Panc1 (cell line): Measurements from ENCODE around the gene ARHGAP6. TPM values are rescaled to one million over a fixed set of nuclear protein-coding genes. Genes with fewer than 3 reads are reported as not detected.

Experiments
- ATAC-seq: fragments of 200-7000 bp; cut with Tn5 transposase; 2 replicates; pipeline ENCODE4 v1.9.1; 2020; ENCODE audit warnings: mild to moderate bottlenecking, moderate library complexity
- BruUV-seq: library from RNA; stranded (reverse); fragments of 400-500 nt; replicated peaks from 2 replicates; lab custom pipeline; 2021; lab: Mats Ljungman, UMichigan
- CTCF ChIA-PET: fragments of 300-600 bp; sonication (Branson Sonifier 250); formaldehyde crosslinking; loops from one replicate; lab custom pipeline; 2022; ENCODE audit warnings: antibody characterized with exemption; lab: Charles Lee
- POLR2A ChIA-PET: fragments of 300-600 bp; sonication (Branson Sonifier 250); formaldehyde crosslinking; loops from one replicate; lab custom pipeline; 2022; ENCODE audit warnings: antibody characterized with exemption; lab: Charles Lee
- DNase-seq: peaks from one replicate; pipeline ENCODE4 v3.0.0-alpha.2; 2010; ENCODE audit warnings: low read depth, low spot score
- H3K27ac ChIP-seq: 2 replicates; pipeline ENCODE4 v1.5.1; 2011; ENCODE audit warnings: mild to moderate bottlenecking, low read length, inconsistent platforms
- H3K27me3 ChIP-seq: fragments of 200-500 bp; sonication (Bioruptor generic); 2 replicates; pipeline ENCODE4 v1.6.0; 2014; ENCODE audit warnings: low read length, inconsistent platforms; ENCODE audit not compliant: control insufficient read depth, insufficient read depth
- H3K36me3 ChIP-seq: fragments of 200-500 bp; sonication (Bioruptor generic); 2 replicates; pipeline ENCODE4 v1.5.1; 2014; ENCODE audit warnings: inconsistent platforms, mild to moderate bottlenecking, low read length, moderate library complexity; ENCODE audit not compliant: control insufficient read depth, insufficient read depth
- H3K4me1 ChIP-seq: 2 replicates; pipeline ENCODE4 v1.5.1; 2011; ENCODE audit warnings: inconsistent platforms, mild to moderate bottlenecking, low read length, moderate library complexity; ENCODE audit not compliant: control insufficient read depth, insufficient read depth
- H3K4me3 ChIP-seq, 2 experiments: 2 replicates each; pipeline ENCODE4 v1.5.1; 2011 to 2012; ENCODE audit warnings: low read depth in 2 of 2, low read length in 2 of 2, mild to moderate bottlenecking in 2 of 2, inconsistent platforms in 1 of 2, moderate library complexity in 1 of 2
- H3K9me3 ChIP-seq: fragments of 200-500 bp; sonication (Bioruptor generic); 2 replicates; pipeline ENCODE4 v1.5.1; 2014; ENCODE audit warnings: low read depth, mild to moderate bottlenecking, inconsistent platforms, low read length, moderate library complexity; ENCODE audit not compliant: control insufficient read depth, insufficient read depth
- POLR2AphosphoS5 ChIP-seq: IDR thresholded peaks from 2 replicates; pipeline ENCODE4 v1.6.1; 2012; ENCODE audit warnings: mild to moderate bottlenecking, low read depth, low read length, moderate library complexity
- SIN3A ChIP-seq: IDR thresholded peaks from 2 replicates; pipeline ENCODE4 v1.6.1; 2012; ENCODE audit warnings: low read depth, mild to moderate bottlenecking, low read length, moderate library complexity, borderline replicate concordance; ENCODE audit not compliant: insufficient read depth
- TCF7L2 ChIP-seq: IDR thresholded peaks from 2 replicates; pipeline ENCODE4 v1.6.1; 2011; ENCODE audit warnings: mild to moderate bottlenecking, low read depth, low read length, inconsistent platforms
- in situ Hi-C: cut with HindIII; loops from 2 replicates; pipeline ENCODE4 v1.10.0; 2016; ENCODE audit warnings: low sequenced_read_pairs, low pct_unique_long_range_greater_than_20kb
- intact Hi-C: fragments of 100-400 bp; cut with micrococcal nuclease; formaldehyde crosslinking; loops from one replicate; pipeline ENCODE4 v1.10.0; 2022; ENCODE audit not compliant: unreplicated experiment
- total RNA-seq: library from RNA; stranded (reverse); gene quantifications from one replicate; pipeline ENCODE4 v1.2.1, GENCODE V29; 2021; ENCODE audit not compliant: unreplicated experiment
- TF ChIP-seq, protein P1 (sequence below), 2 experiments: IDR thresholded peaks; 2 replicates each; pipeline ENCODE4 v1.6.1; 2011 to 2012; ENCODE audit warnings: low read depth in 2 of 2, control low read depth in 1 of 2, low read length in 1 of 2, mild to moderate bottlenecking in 1 of 2, moderate library complexity in 1 of 2; ENCODE audit not compliant: insufficient read depth in 1 of 2
- TF ChIP-seq, protein P2 (sequence below): fragments of 450-650 bp; IDR thresholded peaks from 2 replicates; pipeline ENCODE4 v1.5.1; 2017; ENCODE audit warnings: mild to moderate bottlenecking

The ARHGAP6 gene
- total RNA-seq, 1 experiment from 2014 or later: 0.13 TPM

DNA sequence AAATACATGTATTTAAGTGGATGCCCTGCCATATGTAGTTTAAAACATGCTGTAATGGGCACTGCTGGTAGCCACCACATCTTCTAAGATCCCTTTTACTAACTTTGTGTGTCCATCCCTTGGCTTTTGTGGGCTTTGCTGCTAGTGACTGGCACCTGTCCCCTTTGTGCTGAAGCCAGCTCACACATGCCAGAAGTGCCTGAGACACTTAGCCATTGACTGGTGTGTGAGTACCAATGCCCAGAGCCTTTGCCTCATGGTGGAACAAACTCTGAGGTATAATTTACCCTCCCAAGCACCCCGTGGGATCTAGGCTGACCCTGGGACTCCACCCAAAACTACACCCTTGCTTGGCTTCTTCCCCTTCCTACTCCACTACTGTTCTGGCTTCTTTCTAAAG, 33.0 kb downstream of the ARHGAP6 start:
- in situ Hi-C loops: no loop called here

DNA sequence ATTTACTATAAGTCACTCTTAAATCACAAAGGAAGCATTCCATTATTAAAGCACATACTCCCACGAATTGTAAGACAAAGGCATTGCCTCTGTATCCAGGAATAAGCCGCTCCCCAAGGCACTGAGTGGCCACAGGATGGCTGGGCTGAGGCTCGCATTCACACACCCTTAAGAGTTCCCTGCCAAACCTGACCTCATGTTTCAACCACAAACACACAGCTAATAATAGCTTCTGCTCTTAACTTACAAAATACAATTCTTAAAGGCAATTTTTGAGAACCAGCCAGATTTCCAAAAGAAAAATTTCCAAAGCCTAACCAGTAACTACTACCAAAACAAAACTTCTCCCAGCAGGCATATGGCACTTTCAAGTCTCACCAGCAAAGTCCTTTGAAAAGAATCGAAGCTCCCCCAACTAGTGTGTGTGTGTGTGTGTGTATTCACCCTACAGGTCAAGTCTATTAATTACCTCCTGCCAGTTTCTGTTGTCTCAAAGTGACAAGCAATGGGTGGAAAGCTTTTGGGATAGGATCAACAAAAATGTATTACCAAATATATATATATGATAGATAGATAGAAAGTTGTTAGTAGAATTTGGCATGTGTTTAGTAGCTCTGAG, 36.0 kb downstream of the ARHGAP6 start:
- Histone ChIP-seq H3K9me3 (no peaks in the 10 kb centered on the region), H3K4me1 (no peaks in the 10 kb centered on the region), H3K27me3 (no peaks in the 10 kb centered on the region), H3K27ac (no peak overlapping the region), H3K36me3 (no peaks in the 10 kb centered on the region), H3K4me3 (no peak overlapping the region)
- no peak for DNase-seq
- ATAC-seq: no peak
- POLR2A ChIA-PET: no interaction called here
- CTCF ChIA-PET: no interaction called here
- BruUV-seq: no TSS peak
- intact Hi-C loops: no loop called here
- in situ Hi-C loops: no loop called here
- TF ChIP-seq SIN3A (no peak), TCF7L2 (no peak), POLR2AphosphoS5 (no peak)
- TF ChIP-seq, protein P1, sequence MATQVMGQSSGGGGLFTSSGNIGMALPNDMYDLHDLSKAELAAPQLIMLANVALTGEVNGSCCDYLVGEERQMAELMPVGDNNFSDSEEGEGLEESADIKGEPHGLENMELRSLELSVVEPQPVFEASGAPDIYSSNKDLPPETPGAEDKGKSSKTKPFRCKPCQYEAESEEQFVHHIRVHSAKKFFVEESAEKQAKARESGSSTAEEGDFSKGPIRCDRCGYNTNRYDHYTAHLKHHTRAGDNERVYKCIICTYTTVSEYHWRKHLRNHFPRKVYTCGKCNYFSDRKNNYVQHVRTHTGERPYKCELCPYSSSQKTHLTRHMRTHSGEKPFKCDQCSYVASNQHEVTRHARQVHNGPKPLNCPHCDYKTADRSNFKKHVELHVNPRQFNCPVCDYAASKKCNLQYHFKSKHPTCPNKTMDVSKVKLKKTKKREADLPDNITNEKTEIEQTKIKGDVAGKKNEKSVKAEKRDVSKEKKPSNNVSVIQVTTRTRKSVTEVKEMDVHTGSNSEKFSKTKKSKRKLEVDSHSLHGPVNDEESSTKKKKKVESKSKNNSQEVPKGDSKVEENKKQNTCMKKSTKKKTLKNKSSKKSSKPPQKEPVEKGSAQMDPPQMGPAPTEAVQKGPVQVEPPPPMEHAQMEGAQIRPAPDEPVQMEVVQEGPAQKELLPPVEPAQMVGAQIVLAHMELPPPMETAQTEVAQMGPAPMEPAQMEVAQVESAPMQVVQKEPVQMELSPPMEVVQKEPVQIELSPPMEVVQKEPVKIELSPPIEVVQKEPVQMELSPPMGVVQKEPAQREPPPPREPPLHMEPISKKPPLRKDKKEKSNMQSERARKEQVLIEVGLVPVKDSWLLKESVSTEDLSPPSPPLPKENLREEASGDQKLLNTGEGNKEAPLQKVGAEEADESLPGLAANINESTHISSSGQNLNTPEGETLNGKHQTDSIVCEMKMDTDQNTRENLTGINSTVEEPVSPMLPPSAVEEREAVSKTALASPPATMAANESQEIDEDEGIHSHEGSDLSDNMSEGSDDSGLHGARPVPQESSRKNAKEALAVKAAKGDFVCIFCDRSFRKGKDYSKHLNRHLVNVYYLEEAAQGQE (IDR thresholded peaks at IDR 0.05; ENCODE audit: insufficient read depth in 1 of 2, low read depth in 2 of 2, low read length in 1 of 2): no peak
- TF ChIP-seq, protein P2, sequence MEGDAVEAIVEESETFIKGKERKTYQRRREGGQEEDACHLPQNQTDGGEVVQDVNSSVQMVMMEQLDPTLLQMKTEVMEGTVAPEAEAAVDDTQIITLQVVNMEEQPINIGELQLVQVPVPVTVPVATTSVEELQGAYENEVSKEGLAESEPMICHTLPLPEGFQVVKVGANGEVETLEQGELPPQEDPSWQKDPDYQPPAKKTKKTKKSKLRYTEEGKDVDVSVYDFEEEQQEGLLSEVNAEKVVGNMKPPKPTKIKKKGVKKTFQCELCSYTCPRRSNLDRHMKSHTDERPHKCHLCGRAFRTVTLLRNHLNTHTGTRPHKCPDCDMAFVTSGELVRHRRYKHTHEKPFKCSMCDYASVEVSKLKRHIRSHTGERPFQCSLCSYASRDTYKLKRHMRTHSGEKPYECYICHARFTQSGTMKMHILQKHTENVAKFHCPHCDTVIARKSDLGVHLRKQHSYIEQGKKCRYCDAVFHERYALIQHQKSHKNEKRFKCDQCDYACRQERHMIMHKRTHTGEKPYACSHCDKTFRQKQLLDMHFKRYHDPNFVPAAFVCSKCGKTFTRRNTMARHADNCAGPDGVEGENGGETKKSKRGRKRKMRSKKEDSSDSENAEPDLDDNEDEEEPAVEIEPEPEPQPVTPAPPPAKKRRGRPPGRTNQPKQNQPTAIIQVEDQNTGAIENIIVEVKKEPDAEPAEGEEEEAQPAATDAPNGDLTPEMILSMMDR: no peak

More for the DNA sequence above, 33.0 kb downstream of the ARHGAP6 start:
- ChIA-PET CTCF (no interaction called here), POLR2A (no interaction called here)
- DNase-seq: no peak
- H3K4me1 ChIP-seq: no peaks in the 10 kb centered on the region
- BruUV-seq: no TSS peak
- no peaks in the 10 kb centered on the region for H3K36me3 ChIP-seq
- no peaks in the 10 kb centered on the region for H3K9me3 ChIP-seq
- no peak overlapping the region for H3K27ac ChIP-seq
- no peak overlapping the region for H3K4me3 ChIP-seq
- no peak for ATAC-seq
- TF ChIP-seq, protein P1 (IDR thresholded peaks at IDR 0.05; ENCODE audit: insufficient read depth in 1 of 2, low read depth in 2 of 2, low read length in 1 of 2): no peak
- TF ChIP-seq SIN3A (no peak), POLR2AphosphoS5 (no peak), TCF7L2 (no peak)
- TF ChIP-seq, protein P2: no peak
- H3K27me3 ChIP-seq: no peaks in the 10 kb centered on the region
- intact Hi-C loops: no loop called here
